NCI-H1694 treated with DMSO at 0.1 percent for 48 hours (cell line): ENCODE measurements around the gene PGBD2.
A peak's percentile ranks its signal among the peaks of the same experiment; 100 is the strongest.
"Not testable (repeated sequence)": the region's sequence is repeated elsewhere in the genome, so short reads cannot be mapped to it uniquely, and the experiment has no call there.

ENCODE experiments used
- DNase-seq: peaks from one replicate; lab custom pipeline; 2025; lab: John Stamatoyannopoulos, UW

The PGBD2 gene

GRCh38 chr1:248890549-248891498 lies 15.2 kb upstream of the PGBD2 start:
- DNase-seq, result no peak

DNA sequence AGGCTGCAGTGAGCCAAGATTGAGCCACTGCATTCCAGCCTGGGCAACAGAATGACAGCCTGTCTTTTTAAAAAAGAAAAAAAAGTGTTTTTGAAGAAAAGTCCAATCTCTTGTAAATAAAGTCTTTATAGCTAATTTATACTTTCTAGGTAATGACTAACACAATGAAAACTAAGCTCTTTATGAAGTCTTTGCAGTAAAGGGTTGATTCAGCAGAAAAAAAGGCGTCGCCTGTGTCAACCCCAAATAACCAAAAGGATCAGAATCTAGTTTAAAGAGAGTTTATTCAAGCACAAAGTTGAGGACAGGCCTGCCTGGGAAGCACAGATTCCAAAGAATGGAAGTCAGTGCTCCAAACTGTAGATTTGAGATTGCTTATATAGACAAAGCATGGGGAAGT lies 14.3 kb upstream of the PGBD2 start:
- DNase-seq, result no peak

DNA sequence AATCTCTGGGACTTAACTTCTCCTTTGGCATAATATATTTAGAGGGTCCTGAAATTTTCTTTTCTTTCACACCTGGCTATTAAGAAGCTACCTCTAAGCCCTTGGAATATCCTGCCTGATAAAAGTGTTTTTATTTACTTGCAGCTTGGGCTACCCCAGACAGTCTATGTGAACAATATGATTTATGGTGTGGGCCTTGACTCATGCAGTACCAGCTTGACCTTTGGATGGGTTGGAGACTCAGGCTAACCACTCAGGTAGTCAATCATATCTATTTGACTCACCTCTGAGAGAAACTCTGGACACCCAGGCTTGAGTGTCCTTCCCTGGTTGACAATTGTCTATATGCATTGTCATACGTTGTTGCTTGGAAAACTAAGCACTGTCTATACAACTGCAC lies 13.4 kb upstream of the PGBD2 start:
- DNase-seq, result no peak

DNA sequence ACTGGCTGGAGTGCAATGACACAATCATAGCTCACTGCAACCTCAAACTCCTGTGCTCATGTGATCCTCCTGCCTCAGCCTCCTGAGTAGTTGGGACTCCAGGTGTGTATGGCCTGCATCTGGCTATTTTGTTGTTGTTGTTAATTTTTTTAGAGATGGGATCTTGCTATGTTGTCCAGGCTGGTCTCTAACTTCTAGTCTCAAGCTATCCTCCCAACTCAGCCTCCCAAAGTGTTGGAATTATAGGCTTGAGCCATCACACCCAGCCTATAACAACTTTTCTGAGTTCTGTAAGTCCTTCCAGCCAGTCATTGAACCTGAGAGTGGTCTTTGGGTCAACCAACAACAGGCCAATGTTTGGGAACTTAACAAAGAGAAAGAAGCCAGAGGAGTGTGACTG lies 11.2 kb upstream of the PGBD2 start:
- DNase-seq, result no peak

DNA sequence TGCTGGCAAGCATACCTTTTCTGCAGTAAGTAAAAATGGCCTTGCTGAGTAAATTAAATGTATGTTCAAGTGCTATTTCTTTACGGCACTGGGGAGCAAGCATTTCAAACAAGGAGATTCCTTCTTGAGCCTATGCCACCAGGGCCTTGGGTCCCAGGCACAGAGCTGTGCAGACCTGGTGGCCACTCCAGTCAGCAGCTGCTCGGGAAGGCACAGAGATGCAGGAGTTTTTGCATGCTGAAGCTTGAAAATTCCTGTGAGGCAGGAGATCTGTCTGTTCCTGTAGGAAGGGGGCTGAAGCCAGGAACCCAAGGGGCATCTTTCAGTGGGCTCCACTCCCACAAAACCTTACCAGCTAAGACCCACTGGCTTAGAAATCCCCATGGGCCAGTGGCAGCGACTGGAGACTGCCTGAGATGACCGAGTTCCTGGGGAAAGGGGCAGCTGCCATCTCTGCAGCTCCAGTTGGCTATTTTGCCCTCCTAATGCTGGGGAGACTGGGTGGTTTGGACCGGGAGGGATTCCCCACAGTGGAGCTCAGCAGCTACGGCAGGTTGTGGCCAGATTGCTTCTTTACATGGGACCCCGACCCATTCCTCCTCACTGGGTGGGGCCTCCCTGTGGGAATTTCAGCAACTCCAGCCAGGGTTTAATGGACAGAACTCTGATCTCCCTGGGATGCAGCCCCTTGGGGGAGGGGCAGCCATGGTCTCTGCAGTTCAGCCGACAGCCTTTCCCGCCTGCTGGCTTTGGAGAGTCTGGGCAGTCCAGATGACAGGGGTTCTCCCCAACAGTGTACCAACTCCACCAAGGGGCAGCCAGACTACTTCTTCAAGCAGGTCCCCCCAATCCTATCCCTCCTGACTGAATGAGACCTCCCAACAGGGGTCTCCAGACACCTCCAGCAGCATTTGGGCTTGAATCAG lies 8.4 kb upstream of the PGBD2 start:
- no peak for DNase-seq

DNA sequence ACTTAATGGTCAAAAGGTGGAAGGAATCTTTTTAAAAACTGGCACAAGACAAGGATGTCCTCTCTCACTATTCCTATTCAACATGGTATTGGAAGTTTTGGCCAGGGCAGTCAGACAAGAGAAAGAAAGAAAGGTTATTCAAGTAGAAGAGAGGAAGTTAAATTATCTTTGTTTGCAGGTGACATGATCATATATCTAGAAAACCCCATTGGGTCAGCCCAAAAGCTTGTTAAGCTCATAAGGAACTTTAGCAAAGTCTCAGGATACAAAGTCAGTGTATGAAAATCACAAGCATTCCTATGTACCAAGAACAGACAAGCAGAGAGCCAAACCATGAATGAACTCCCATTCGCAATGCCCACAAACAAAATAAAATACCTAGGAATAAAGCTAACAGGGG lies 5.4 kb upstream of the PGBD2 start:
- no peak for DNase-seq

DNA sequence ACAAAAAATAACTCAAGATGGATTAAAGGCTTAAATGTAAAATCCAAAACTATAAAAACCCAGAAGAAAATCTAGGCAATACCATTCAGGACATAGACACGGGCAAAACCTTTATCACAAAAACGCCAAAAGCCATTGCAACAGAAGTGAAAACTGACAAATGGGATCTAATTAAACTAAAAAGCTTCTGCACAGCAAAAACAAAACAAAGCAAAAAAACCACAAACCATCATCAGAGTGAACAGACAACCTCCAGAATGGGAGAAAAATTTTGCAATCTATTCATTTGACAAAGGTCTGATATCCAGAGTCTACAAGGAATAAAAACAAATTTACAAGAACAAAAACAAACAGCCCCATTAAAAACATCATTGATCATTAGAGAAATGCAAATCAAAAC lies 4.5 kb upstream of the PGBD2 start:
- DNase-seq, result no peak

DNA sequence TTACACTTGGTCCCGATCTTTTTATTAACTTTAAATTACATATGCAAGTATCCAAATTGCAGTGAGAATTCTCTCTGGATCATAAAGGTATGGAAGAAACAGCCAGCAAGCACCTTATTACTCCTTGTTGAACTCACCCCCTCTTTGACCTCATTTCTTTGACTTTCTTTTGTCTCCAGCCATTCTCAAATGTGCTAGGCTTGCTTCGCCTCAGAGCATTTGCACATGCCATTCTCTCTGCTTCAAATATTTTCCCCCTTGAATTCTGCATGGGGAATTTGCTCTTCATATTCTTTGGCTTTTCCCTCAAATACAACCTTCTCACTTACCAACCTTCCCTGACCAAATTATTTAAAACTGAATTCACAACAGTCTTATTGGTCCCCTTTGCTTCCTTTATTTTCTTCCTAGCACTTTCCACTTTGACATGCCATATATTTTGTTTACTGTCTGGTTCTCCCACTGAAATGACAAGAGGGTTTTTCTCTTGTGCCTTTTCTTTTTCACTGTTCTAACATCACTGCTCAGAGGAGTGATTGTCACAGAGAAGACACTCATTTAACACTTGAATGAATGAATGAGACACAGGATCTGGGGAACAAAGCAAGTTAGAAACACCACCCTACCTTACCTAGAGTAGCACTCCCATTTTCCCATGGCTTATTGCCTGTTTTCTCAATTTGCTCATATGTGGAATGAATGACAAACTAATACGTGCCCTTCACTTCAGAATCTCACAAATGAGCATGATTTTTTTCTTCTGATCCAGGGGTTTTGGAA lies 1.4 kb upstream of the PGBD2 start:
- no peak for DNase-seq

- no peak for DNase-seq
These were observed 400 bp upstream of the PGBD2 start for GRCh38 chr1:248905662-248906008.

DNA sequence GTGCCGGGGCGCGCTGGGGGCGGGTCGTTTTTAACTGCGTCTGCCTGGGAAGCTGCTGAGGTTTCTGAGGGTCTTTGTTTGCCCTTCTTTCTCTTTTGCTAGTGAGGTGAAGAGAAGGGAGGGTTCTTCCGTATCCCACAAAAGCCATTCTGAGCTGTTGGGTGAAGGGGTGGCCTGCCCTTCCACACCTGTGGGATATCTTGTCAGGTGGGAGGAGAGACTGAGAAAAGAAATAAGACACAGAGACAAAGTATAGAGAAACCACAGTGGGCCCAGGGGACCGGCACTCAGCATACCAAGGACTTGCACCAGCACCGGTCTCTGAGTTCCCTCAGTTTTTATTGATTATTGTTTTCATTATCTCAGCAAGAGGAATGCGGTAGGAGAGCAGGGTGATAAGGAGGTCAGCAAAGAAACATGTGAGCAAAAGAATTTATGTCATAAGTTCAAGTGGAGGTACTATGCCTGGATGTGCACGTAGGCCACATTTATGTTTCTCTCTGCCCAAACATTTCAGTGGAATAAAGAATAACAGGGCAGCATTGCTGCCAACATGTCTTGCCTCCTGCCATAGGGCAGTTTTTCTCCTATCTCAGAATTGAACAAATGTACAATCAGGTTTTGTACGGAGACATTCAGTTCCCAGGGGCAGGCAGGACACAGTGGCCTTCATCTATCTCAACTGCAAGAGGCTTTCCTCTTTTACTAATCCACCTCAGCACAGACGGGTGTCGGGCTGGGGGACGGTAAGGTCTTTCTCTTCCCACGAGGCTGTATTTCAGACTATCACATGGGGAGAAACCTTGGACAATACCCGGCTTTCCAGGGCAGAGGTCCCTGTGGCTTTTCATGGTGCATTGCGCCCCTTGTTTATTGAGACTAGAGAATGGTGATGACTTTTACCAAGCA lies 972 bp downstream of the PGBD2 start:
- no peak for DNase-seq

DNA sequence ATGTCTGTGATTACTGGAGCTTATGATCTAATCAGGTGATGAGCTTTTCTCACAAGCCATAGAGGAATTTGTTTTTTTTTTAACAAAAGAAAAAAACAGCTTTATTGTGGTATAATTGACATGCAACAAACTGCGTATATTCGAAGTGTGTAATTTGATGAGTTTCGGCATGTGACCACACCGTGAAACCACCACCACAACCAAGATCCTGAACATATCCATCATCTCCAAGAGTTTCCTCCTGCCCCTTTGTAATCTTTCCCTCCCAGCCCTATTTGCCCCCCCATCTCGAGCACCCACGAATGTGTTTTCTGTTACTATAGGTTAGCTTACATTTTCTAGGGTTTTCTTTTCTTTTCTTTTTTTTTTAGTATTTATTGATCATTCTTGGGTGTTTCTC lies 4.7 kb downstream of the PGBD2 start:
- DNase-seq, result no peak

GRCh38 chr1:248913933-248914332 lies 7.9 kb downstream of the PGBD2 start:
- DNase-seq, result no peak

DNA sequence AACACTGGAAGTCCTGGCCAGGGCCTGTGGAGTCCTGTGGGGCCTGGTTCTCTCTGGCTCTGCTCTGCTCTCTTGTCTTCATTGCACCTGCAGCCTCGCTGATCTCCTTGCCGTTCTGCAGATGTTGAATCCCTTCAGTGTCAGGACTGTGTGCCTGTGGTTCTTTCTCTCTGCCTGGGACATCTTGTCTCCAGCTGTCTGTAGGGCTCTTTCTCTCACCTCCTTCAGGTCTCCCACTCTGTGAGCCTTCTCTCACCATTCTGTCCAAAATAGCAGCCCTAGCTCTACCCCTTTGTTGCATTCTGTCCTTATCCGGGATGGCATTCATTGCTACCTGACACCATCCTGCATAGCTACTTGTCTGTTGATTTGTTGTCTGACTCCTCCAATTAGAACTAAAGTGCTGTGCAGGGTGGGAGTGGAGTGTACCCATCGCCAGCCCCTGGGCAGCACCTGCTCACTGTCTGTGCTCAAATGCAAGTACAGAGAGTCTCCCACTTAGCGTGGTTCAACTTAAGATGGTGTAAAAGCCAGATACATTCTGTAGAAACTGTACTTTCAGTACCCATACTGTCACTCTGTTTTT lies 8.9 kb downstream of the PGBD2 start:
- DNase-seq, result no peak

DNA sequence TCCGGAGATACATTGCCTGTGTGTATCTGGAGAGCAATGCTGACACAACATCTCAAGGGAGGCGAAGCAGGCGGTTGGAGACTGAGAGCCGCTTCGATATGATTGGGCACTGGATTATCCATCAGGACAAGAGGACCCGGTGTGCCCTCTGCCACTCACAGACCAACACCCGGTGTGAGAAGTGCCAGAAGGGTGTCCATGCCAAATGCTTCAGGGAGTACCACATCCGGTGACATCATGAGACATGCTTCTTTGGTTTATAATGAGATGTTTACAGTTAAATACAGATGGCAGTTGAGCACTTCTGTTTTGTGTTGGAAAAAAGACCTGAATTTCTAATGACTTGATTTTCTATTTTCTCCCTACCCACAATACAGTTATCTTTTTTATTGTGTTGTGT lies 12.1 kb downstream of the PGBD2 start:
- peak; percentile 41 for DNase-seq

- no peak for DNase-seq
These were observed 17.6 kb downstream of the PGBD2 start for GRCh38 chr1:248923352-248924338.

DNA sequence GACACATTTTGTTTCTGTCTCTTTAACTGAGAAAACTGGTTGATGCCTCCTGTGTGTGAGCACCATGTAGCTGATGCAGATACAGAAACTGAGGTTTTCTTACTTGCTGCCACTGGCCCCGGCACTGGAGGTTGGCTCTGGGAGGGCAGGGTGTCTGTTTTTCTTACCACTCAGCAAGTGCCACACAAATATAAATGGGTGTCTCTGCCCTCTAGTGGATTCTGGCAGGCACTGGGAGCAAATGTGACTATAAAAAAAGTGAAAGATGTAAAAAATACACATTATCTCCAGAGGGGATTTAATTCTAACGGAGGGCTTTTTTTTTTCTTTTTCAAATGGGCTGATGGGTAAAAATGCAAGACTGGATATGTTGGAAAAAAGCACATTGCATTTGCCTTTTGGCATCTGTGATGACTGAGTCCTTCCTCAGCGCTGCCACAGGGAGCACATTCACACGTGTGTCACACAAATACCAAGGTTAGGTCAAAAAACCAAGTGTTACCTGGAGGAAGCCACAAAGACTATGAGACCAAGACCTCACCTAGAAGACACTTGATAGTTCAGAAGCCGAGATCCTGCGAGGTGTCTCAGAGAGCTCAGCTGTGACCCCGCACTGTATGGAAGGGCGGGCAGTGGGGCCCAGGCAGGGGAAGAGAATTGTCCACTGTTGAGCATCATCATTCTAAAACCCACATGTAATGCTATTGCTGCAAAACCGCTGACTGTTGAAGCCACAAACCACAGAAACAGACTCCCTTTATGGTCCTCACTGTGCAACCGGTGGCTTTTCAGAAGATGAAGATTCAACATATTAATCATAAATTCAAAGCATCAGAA lies 18.9 kb downstream of the PGBD2 start:
- peak; percentile 27 for DNase-seq

DNA sequence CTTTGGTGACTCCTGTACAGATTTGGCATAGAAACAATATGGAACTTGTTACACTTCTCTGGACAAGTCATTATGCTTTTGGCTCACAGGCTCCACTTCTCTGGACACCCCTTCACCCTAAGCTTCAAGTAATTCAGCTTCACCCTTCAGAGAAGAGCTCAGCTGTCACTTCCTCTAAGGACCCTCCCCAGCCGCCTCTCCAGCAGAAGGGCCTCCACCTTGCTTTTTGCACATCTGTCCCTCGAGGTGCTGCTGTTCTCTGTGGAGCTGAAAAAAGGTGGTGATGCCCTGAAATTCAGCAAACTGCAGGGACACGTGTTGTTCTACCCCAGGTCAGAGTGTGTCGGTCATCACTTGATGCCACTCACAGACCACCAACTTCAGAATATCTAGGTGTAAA lies 19.8 kb downstream of the PGBD2 start:
- DNase-seq, result not testable (repeated sequence)

DNA sequence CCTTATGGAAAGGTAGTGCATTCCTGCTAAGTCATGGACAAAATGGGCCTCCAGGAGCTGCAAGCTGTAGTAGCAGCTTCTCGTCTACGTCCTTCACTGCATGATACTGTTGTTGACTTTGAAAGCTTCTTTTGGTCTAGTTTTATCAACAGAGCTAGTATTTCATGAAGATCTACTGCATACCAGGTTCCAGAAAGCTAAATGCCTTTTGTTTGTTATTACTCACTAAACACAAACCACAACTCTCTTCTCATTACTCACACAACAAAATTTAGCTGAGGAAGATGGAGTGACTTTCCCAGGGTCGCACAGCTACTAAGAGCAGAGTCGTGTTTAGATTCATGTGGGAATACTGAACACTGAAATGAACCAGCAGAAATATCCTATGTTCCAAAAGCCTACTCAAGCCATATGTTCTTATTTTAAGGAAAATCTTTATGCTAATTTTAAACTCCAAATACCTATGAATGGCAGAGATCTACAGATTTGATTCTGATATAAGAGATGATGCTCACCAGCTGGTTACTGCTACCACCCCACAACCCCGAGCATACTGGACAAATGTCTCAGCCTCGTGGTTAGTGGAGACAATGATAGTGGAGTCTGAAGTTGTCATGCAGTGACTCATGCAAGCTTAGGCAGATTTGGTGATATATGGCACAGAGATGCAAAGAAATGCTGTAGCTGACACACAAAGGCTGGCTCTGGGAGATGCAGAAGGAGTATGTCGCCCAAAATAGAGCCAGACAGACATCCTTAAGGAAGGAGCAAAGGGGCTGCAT lies 20.6 kb downstream of the PGBD2 start:
- no peak for DNase-seq
